ENCODE data around the gene PAMR1.

The PAMR1 gene

DNA sequence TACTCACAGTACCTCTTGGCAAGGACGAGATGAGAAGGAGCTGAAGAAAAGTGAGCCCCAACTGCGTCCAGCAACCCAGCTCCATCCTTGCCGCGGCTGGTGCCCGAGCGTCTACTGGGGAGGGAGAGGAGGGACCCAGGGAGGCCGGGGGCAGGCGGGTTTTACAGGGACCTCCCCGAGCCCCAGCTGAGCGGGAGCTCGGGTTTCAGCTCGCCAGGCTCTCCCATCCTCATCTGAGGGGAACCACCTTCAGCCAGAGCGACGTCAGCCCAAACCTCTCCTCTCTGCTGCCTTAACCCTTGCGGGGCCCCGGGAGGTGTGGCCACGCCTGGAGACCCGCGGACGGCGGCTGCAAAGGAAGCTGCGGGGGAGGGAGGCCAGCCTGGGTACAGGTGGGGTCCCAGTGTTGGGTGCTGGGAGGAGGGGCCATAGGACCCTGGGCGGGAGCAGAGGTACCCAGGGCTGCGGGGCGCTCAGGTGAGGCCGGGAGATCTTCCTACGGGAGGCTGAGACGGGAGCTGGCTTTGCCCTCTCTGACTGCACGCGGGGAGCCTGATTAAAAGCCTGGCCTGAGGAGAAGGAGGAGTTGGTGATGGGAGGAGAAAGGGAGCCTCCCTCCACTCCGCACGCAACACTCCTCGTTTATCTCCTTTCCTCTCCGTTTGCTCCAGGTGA is at the start of gene PAMR1:
TSS of gene PAMR1 (minus strand) at position 116 of the 675 bp plus-strand sequence. CDS start at position 85, 31 bp downstream.
- DNase-seq (ENCODE audit: low spot score) = peak; percentile 52
- TF ChIP-seq, protein P1, sequence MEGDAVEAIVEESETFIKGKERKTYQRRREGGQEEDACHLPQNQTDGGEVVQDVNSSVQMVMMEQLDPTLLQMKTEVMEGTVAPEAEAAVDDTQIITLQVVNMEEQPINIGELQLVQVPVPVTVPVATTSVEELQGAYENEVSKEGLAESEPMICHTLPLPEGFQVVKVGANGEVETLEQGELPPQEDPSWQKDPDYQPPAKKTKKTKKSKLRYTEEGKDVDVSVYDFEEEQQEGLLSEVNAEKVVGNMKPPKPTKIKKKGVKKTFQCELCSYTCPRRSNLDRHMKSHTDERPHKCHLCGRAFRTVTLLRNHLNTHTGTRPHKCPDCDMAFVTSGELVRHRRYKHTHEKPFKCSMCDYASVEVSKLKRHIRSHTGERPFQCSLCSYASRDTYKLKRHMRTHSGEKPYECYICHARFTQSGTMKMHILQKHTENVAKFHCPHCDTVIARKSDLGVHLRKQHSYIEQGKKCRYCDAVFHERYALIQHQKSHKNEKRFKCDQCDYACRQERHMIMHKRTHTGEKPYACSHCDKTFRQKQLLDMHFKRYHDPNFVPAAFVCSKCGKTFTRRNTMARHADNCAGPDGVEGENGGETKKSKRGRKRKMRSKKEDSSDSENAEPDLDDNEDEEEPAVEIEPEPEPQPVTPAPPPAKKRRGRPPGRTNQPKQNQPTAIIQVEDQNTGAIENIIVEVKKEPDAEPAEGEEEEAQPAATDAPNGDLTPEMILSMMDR (IDR thresholded peaks at IDR 0.05; ENCODE audit: borderline replicate concordance, control extremely low read depth, extremely low read depth, insufficient read depth, missing control alignments) = no peak
- in situ Hi-C loops (cut with MboI; ENCODE audit: low sequenced_read_pairs, unreplicated experiment) = no loop called here

- in situ Hi-C loops (cut with MboI; ENCODE audit: low sequenced_read_pairs, unreplicated experiment) = no loop called here
- no peak for DNase-seq (ENCODE audit: low spot score)
- TF ChIP-seq, protein P1 (IDR thresholded peaks at IDR 0.05; ENCODE audit: borderline replicate concordance, control extremely low read depth, extremely low read depth, insufficient read depth, missing control alignments) = no peak
These were observed 46.3 kb upstream of the PAMR1 start for GRCh38 chr11:35571696-35572095.

DNA sequence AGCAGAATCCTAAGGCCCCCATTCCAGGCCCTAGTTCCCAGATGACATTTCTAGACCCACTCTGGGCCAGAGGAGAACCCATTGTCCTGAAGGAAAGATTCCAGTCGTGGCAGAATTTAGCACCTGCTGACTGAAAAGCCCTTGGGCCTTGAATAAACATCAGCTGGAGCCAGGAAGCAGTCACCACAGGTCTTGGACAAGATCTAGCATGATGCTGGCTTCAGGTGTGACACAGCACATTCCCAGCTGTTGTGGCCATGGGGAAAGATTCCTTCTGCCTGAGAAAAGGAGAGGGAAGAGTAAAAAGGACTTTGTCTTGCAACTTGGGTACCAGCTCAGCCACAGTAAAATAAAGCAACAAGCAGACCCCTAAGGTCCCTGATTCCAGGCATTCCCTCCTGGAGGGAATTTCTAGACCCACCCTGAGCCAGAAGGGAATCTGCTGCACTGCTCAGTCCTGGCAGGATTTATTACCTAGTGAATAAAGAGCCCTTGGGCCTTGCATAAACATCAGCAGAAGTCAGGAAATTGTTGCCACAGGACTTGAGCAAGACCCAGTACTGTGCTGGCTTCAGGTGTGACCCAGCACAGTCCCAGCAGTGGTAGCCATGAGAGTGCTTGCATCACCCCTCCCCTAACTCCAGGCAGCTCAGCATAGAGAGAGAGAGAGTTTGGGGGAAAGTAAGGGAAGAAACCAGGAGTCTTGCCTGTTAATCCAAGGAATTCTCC is 42.5 kb upstream of the PAMR1 start:
- in situ Hi-C loops (cut with MboI; ENCODE audit: low sequenced_read_pairs, unreplicated experiment) = no loop called here
- TF ChIP-seq, protein P1 (IDR thresholded peaks at IDR 0.05; ENCODE audit: borderline replicate concordance, control extremely low read depth, extremely low read depth, insufficient read depth, missing control alignments) = no peak
- DNase-seq (ENCODE audit: low spot score) = no peak

GRCh38 chr11:35566885-35567284 is 41.5 kb upstream of the PAMR1 start:
- TF ChIP-seq, protein P1 (IDR thresholded peaks at IDR 0.05; ENCODE audit: borderline replicate concordance, control extremely low read depth, extremely low read depth, insufficient read depth, missing control alignments) = no peak
- DNase-seq (ENCODE audit: low spot score) = no peak
- in situ Hi-C loops (cut with MboI; ENCODE audit: low sequenced_read_pairs, unreplicated experiment) = no loop called here

DNA sequence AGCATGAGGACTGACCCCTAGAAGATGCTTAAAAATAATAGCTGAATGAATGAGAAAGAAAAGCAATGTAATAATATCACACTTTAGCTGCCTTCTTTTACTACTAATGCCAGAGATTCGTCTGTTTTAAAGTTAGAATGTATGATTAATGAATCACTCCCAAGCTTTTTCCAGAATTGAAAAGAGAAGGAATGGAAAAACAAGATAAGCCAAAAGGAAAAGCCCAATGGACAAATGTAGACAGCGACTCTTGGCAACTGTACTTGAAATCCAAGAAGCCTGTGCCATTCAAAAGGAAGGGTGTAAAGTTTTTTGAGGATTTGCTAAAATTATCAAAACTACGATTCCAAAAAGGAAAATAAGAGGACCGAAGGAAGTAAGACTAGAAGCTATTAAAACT is 40.8 kb upstream of the PAMR1 start:
- TF ChIP-seq, protein P1 (IDR thresholded peaks at IDR 0.05; ENCODE audit: borderline replicate concordance, control extremely low read depth, extremely low read depth, insufficient read depth, missing control alignments) = no peak
- in situ Hi-C loops (cut with MboI; ENCODE audit: low sequenced_read_pairs, unreplicated experiment) = no loop called here
- DNase-seq (ENCODE audit: low spot score) = no peak

GRCh38 chr11:35564245-35564595 is 38.8 kb upstream of the PAMR1 start:
- TF ChIP-seq, protein P1 (IDR thresholded peaks at IDR 0.05; ENCODE audit: borderline replicate concordance, control extremely low read depth, extremely low read depth, insufficient read depth, missing control alignments) = no peak
- no peak for DNase-seq (ENCODE audit: low spot score)
- in situ Hi-C loops (cut with MboI; ENCODE audit: low sequenced_read_pairs, unreplicated experiment) = no loop called here

Data from GM13976 (cell line).